Measurements from ENCODE around the gene SLC7A8.

- TF ChIP-seq CTCF (IDR thresholded peaks at IDR 0.05): no peak
- no peak for TF ChIP-seq POLR2A (IDR thresholded peaks at IDR 0.05)
- no peak for TF ChIP-seq POLR2AphosphoS5 (IDR thresholded peaks at IDR 0.05)
- no peak for TF ChIP-seq EP300 (IDR thresholded peaks at IDR 0.05)
Observed at GRCh38 chr14:23171222-23171975, 12.1 kb downstream of the SLC7A8 start.
